H1 (cell line): ENCODE results near the gene RHEB. TPM values are rescaled to one million over a fixed set of nuclear protein-coding genes. Genes with fewer than 3 reads are reported as not detected.

Source experiments
- CTCF ChIA-PET: fragments of 300-600 bp; sonication (Branson Sonifier 250); formaldehyde crosslinking; loops from one replicate; lab custom pipeline; 2021; ENCODE audit not compliant: partially characterized antibody; lab: Charles Lee
- POLR2A ChIA-PET: fragments of 300-600 bp; sonication (Branson Sonifier 250); formaldehyde crosslinking; loops from one replicate; lab custom pipeline; 2021; ENCODE audit warnings: inconsistent platforms; ENCODE audit not compliant: partially characterized antibody; lab: Charles Lee
- DNase-seq, 2 experiments: peaks; one replicate each; pipeline versions ENCODE4 v3.0.0 to v3.0.0-alpha.2; 2010 to 2022; ENCODE audit warnings: low spot score in 2 of 2, low read depth in 1 of 2, mixed read lengths in 1 of 2
- FAIRE-seq: peaks from 2 replicates; lab custom pipeline; 2011; peaks lifted over from hg19 to GRCh38; lab: Jason Lieb, UNC
- H2AFZ ChIP-seq: 2 replicates; pipeline ENCODE4 v1.8.1; 2012; ENCODE audit warnings: low read length, inconsistent platforms
- H2AK5ac ChIP-seq: 2 replicates; pipeline ENCODE4 v1.6.1; 2013; ENCODE audit warnings: low read depth, low read length
- H2BK120ac ChIP-seq: replicated peaks from 2 replicates; pipeline ENCODE3; 2013; ENCODE audit warnings: low read depth, low read length, inconsistent platforms
- H2BK12ac ChIP-seq: 2 replicates; pipeline ENCODE4 v1.6.1; 2013; ENCODE audit warnings: low read depth, low read length
- H2BK15ac ChIP-seq: 2 replicates; pipeline ENCODE4 v1.6.1; 2013; ENCODE audit warnings: low read length
- H2BK20ac ChIP-seq: 2 replicates; pipeline ENCODE4 v1.6.1; 2013; ENCODE audit warnings: low read length
- H2BK5ac ChIP-seq: 2 replicates; pipeline ENCODE4 v1.6.1; 2013; ENCODE audit warnings: low read depth, low read length
- H3K14ac ChIP-seq: 2 replicates; pipeline ENCODE4 v1.6.1; 2013; ENCODE audit warnings: inconsistent platforms; ENCODE audit not compliant: insufficient read length
- H3K18ac ChIP-seq: 2 replicates; pipeline ENCODE4 v1.6.1; 2013; ENCODE audit warnings: low read length; ENCODE audit errors: extremely low read depth
- H3K23ac ChIP-seq: 2 replicates; pipeline ENCODE4 v1.6.1; 2013; ENCODE audit warnings: inconsistent platforms; ENCODE audit not compliant: insufficient read length
- H3K23me2 ChIP-seq: 2 replicates; pipeline ENCODE4 v1.6.1; 2013; ENCODE audit warnings: low read depth, low read length
- H3K27ac ChIP-seq: 2 replicates; pipeline ENCODE4 v1.6.1; 2011; ENCODE audit warnings: low read depth, low read length, inconsistent platforms
- H3K27me3 ChIP-seq, 4 experiments: replicated peaks in 1 of 4; 1 replicate in 1 of 4; 2 replicates in 3 of 4; pipeline versions ENCODE4 v1.6.1 to v1.8.1; 2011 to 2013; ENCODE audit warnings: low read length in 3 of 4, mild to moderate bottlenecking in 3 of 4, inconsistent platforms in 2 of 4, mixed read lengths in 2 of 4, moderate library complexity in 1 of 4; ENCODE audit not compliant: control insufficient read depth in 3 of 4, insufficient read depth in 3 of 4; ENCODE audit errors: extremely low read depth in 1 of 4
- H3K36me3 ChIP-seq, 4 experiments: 2 replicates each; pipeline versions ENCODE4 v1.6.1 to v1.8.1; 2011 to 2013; ENCODE audit warnings: mild to moderate bottlenecking in 4 of 4, low read length in 3 of 4, moderate library complexity in 2 of 4, control low read depth in 1 of 4, inconsistent platforms in 1 of 4; ENCODE audit not compliant: insufficient read depth in 4 of 4, control insufficient read depth in 2 of 4
- H3K4ac ChIP-seq: replicated peaks from 2 replicates; pipeline ENCODE3; 2013; ENCODE audit warnings: low read length, low read depth, mixed read lengths, inconsistent platforms; ENCODE audit not compliant: insufficient read length
- H3K4me1 ChIP-seq, 4 experiments: replicated peaks in 1 of 4; 1 replicate in 1 of 4; 2 replicates in 3 of 4; pipeline versions ENCODE4 v1.6.1 to v1.8.1; 2011 to 2013; ENCODE audit warnings: low read length in 3 of 4, inconsistent platforms in 2 of 4, mixed read lengths in 1 of 4; ENCODE audit not compliant: insufficient read depth in 4 of 4, control insufficient read depth in 3 of 4
- H3K4me2 ChIP-seq, 2 experiments: 2 replicates each; pipeline versions ENCODE4 v1.6.1 to v1.8.1; 2011 to 2013; ENCODE audit warnings: low read depth in 2 of 2, low read length in 2 of 2, control low read depth in 1 of 2, inconsistent platforms in 1 of 2, mild to moderate bottlenecking in 1 of 2; ENCODE audit not compliant: insufficient read depth in 1 of 2
- H3K4me3 ChIP-seq, 4 experiments: fragments of 200-600, 300-600 bp in 1 of 4; sonication (generic), shearing (Covaris generic), sonication (Bioruptor Twin) in 1 of 4; 2 replicates each; pipeline versions ENCODE4 v1.5.1 to v1.8.1; 2011 to 2016; ENCODE audit warnings: low read length in 4 of 4, low read depth in 3 of 4, control low read depth in 2 of 4, inconsistent platforms in 2 of 4, mild to moderate bottlenecking in 2 of 4, mixed read lengths in 1 of 4, moderate library complexity in 1 of 4; ENCODE audit not compliant: insufficient read depth in 2 of 4; ENCODE audit errors: extremely low read depth in 1 of 4
- H3K56ac ChIP-seq: replicated peaks from 2 replicates; pipeline ENCODE3; 2013; ENCODE audit warnings: low read depth, mild to moderate bottlenecking, mixed read lengths, low read length, inconsistent platforms; ENCODE audit not compliant: insufficient read length
- H3K79me1 ChIP-seq: 2 replicates; pipeline ENCODE4 v1.6.1; 2013; ENCODE audit warnings: low read depth, low read length, control low read depth
- H3K79me2 ChIP-seq, 2 experiments: 2 replicates each; pipeline versions ENCODE4 v1.6.1 to v1.8.1; 2012 to 2013; ENCODE audit warnings: low read length in 2 of 2, mild to moderate bottlenecking in 2 of 2, inconsistent platforms in 1 of 2; ENCODE audit not compliant: insufficient read depth in 2 of 2, control insufficient read depth in 1 of 2
- H3K9ac ChIP-seq, 4 experiments: replicated peaks in 1 of 4; 1 replicate in 1 of 4; 2 replicates in 3 of 4; pipeline versions ENCODE4 v1.6.1 to v1.8.1; 2011 to 2013; ENCODE audit warnings: low read depth in 3 of 4, low read length in 3 of 4, control low read depth in 2 of 4, mild to moderate bottlenecking in 2 of 4, moderate library complexity in 2 of 4, inconsistent platforms in 1 of 4; ENCODE audit errors: extremely low read depth in 1 of 4
- H3K9me3 ChIP-seq, 2 experiments: 2 replicates each; pipeline versions ENCODE4 v1.6.1 to v1.8.1; 2012 to 2013; ENCODE audit warnings: mild to moderate bottlenecking in 2 of 2, moderate library complexity in 2 of 2, control low read depth in 1 of 2, inconsistent platforms in 1 of 2, low read depth in 1 of 2, low read length in 1 of 2, mixed read lengths in 1 of 2; ENCODE audit not compliant: insufficient read depth in 2 of 2
- H4K20me1 ChIP-seq, 2 experiments: replicated peaks in 1 of 2; 2 replicates each; pipeline versions ENCODE3 to v1.8.1; 2011 to 2013; ENCODE audit warnings: inconsistent platforms in 2 of 2, low read length in 2 of 2, mild to moderate bottlenecking in 1 of 2; ENCODE audit not compliant: insufficient read depth in 2 of 2, control insufficient read depth in 1 of 2
- H4K5ac ChIP-seq: 2 replicates; pipeline ENCODE4 v1.6.1; 2013; ENCODE audit warnings: low read length, low read depth, mixed read lengths, inconsistent platforms; ENCODE audit not compliant: insufficient read length
- H4K8ac ChIP-seq: 2 replicates; pipeline ENCODE4 v1.8.0; 2013; ENCODE audit warnings: mild to moderate bottlenecking, moderate library complexity, low read length, inconsistent platforms; ENCODE audit not compliant: insufficient read depth; ENCODE audit errors: extremely low read depth
- H4K91ac ChIP-seq: replicated peaks from 2 replicates; pipeline ENCODE3; 2013; ENCODE audit warnings: low read length, mixed read lengths, inconsistent platforms; ENCODE audit not compliant: insufficient read length
- CEBPB ChIP-seq: IDR thresholded peaks from 2 replicates; pipeline ENCODE4 v1.6.1; 2012; ENCODE audit warnings: low read depth, low read length
- MAX ChIP-seq: IDR thresholded peaks from 2 replicates; pipeline ENCODE4 v1.6.1; 2012; ENCODE audit warnings: inconsistent platforms
- POLR2A ChIP-seq, 2 experiments: IDR thresholded peaks; 1 replicate in 1 of 2; 2 replicates in 1 of 2; pipeline ENCODE4 v1.6.1; 2011; ENCODE audit warnings: low read depth in 2 of 2, low read length in 2 of 2, mild to moderate bottlenecking in 2 of 2; ENCODE audit errors: control extremely low read depth in 1 of 2
- WGBS, 2 experiments: shearing (Covaris generic) in 1 of 2; methylation state at CpG; one replicate each; pipeline versions ENCODE4 v1.1.6 to v1.1.7; 2013 to 2015; ENCODE audit warnings: low lambda C conversion rate in 2 of 2, mixed read lengths in 2 of 2, inconsistent platforms in 1 of 2, low coverage in 1 of 2, missing lambda C conversion rate in 1 of 2; ENCODE audit not compliant: insufficient replicate concordance in 2 of 2, insufficient coverage in 1 of 2, insufficient read length in 1 of 2; ENCODE audit errors: extremely low coverage in 1 of 2, missing lambda C conversion rate in 1 of 2; 5-methylcytosine and 5-hydroxymethylcytosine counted together
- polyA plus RNA-seq, 7 experiments: library from polyadenylated mRNA; depleted of rRNA in 3 of 7; stranded (reverse) in 5 of 7; unstranded in 2 of 7; fragments of >200 nt in 5 of 7; fragments of 200-250 nt in 2 of 7; gene quantifications; 1 replicate in 5 of 7; 2 replicates in 1 of 7; 4 replicates in 1 of 7; pipeline versions ENCODE4 v1.2.1 to v1.2.3, GENCODE V29; 2011 to 2013; ENCODE audit warnings: missing spikeins in 2 of 7, mixed read lengths in 2 of 7
- total RNA-seq: library from RNA; stranded (reverse); fragmentation: NEBNext Ultra II Directional; extraction: Animal tissue kit (Norgen Biotek cat#: 25700); gene quantifications from 2 replicates; pipeline ENCODE4 v1.2.1, GENCODE V29; 2021

The RHEB gene
- total and polyA plus RNA-seq, 2 of the 8 experiments (the other 6 are each of a cell fraction or from before 2014, with no cell fraction given): 60.8 to 132 TPM

DNA sequence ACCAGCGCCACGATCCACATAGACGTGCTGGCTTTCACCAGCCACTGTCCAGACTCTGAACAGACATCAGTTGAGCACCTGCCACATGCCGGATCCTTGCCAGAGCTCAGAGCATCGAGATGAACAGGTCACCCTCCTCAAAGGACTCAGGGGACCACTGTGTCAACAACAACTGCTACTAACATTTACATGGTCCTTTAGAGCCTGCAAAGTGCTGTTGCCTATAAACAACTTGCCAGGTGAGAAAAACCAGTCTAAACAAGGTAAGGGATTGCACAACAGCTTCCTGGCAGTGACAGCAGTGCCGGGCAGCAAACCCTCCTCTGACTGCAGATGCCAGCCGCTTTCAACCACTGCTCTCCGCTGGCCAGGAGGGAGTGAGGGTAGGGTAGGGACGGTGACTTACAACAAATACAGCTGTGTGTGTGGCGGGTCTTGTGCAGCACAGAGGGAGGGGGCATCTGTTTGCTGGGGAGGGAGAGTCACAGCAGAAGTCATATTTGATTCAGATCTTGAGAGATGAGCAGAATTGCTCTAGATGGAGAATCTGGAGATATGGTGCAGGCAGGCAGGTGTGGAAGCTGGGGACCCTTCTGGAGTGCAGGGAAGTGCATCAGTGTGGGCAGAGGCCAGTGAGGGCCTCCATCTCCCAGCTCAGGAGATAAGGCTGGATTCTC, 32.8 kb upstream of the RHEB start:
- CTCF ChIA-PET: interaction anchor here (0.7 to 2.0 kb wide), 10 partner anchors 9 to 231 kb away, joined by 3 to 7 read pairs (median 4); no protein-coding TSS in a partner anchor
- no peaks in the 10 kb centered on the region for H3K79me2 ChIP-seq
- H3K4me3 ChIP-seq: no peak overlapping the region
- no peaks in the 10 kb centered on the region for H3K27me3 ChIP-seq
- no peak for FAIRE-seq
- H3K4me1 ChIP-seq: no peaks in the 10 kb centered on the region; a peak in 3 of 7 replicates
- no peak overlapping the region for H3K4ac ChIP-seq
- H2BK20ac ChIP-seq: no peak overlapping the region
- no peak overlapping the region for H4K8ac ChIP-seq
- TF ChIP-seq POLR2A (IDR thresholded peaks at IDR 0.05; ENCODE audit: control extremely low read depth in 1 of 2, low read depth in 2 of 2, low read length in 2 of 2): no peak
- no peak for TF ChIP-seq MAX
- peak; percentile 91 for TF ChIP-seq CEBPB
- TF ChIP-seq, all 59 proteins: peak for 1
- H2AK5ac ChIP-seq: no peak overlapping the region
- H2BK15ac ChIP-seq: no peak overlapping the region
- no peak for DNase-seq
- H2AFZ ChIP-seq: no peak overlapping the region
- H2BK120ac ChIP-seq: no peak overlapping the region
- H3K36me3 ChIP-seq: no peaks in the 10 kb centered on the region
- no peaks in the 10 kb centered on the region for H3K79me1 ChIP-seq
- H2BK12ac ChIP-seq: no peak overlapping the region
- H4K91ac ChIP-seq: no peak overlapping the region
- no peaks in the 10 kb centered on the region for H4K20me1 ChIP-seq
- POLR2A ChIA-PET: no interaction called here
- no peak overlapping the region for H3K23ac ChIP-seq
- no peak overlapping the region for H3K56ac ChIP-seq
- H3K9me3 ChIP-seq: no peaks in the 10 kb centered on the region
- no peak overlapping the region for H3K18ac ChIP-seq
- H2BK5ac ChIP-seq: no peak overlapping the region
- H3K9ac ChIP-seq: no peak overlapping the region
- no peak overlapping the region for H3K27ac ChIP-seq
- H3K14ac ChIP-seq: no peak overlapping the region
- no peaks in the 10 kb centered on the region for H3K23me2 ChIP-seq
- H3K4me2 ChIP-seq: no peak overlapping the region
- WGBS, 2 experiments: 89% methylated on average over 10 of the region's 10 CpGs; no CpG with 5 or more reads in 1 of the 2 experiments
- H4K5ac ChIP-seq: no peak overlapping the region
